ENCODE results near the gene CEBPG. TPM values are rescaled to one million over a fixed set of nuclear protein-coding genes. Genes with fewer than 3 reads are reported as not detected.

The CEBPG gene
- total and polyA plus RNA-seq, 4 donors: 8.6 to 32.2 (median 26.1) TPM

- ATAC-seq (ENCODE audit: low FRiP score) (no peak), DNase-seq (peak; percentile 50 to 74)
- H3K4me3 ChIP-seq (ENCODE audit: low read length in 2 of 2): no peak overlapping the region
- H3K27me3 ChIP-seq (ENCODE audit: control insufficient read depth in 1 of 2, insufficient read depth in 2 of 2, low read length in 1 of 2): no peaks in the 10 kb centered on the region
- intact Hi-C loops (cut with DNase I): no loop called here
- no peaks in the 10 kb centered on the region for H3K36me3 ChIP-seq (ENCODE audit: control insufficient read depth in 1 of 2, insufficient read depth in 2 of 2, low read length in 1 of 2)
- 87 to 92% methylated on average over 24 of the region's 24 CpGs for WGBS, 2 donors
- H3K4me1 ChIP-seq (ENCODE audit: control insufficient read depth in 1 of 2, insufficient read depth in 2 of 2, low read length in 2 of 2): no peaks in the 10 kb centered on the region
- no peaks in the 10 kb centered on the region for H3K9me3 ChIP-seq (ENCODE audit: control insufficient read depth, low read length)
- H3K27ac ChIP-seq (ENCODE audit: low read depth in 1 of 2, low read length in 2 of 2): no peak overlapping the region
Observed at GRCh38 chr19:33400856-33401682, 27.6 kb downstream of the CEBPG start.

GRCh38 chr19:33401683-33402420 lies 28.3 kb downstream of the CEBPG start:
- H3K27me3 ChIP-seq (ENCODE audit: control insufficient read depth in 1 of 2, insufficient read depth in 2 of 2, low read length in 1 of 2): no peaks in the 10 kb centered on the region
- ATAC-seq (ENCODE audit: low FRiP score) (no peak), DNase-seq (peak; percentile 44 to 59)
- no peaks in the 10 kb centered on the region for H3K9me3 ChIP-seq (ENCODE audit: control insufficient read depth, low read length)
- no peak overlapping the region for H3K27ac ChIP-seq (ENCODE audit: low read depth in 1 of 2, low read length in 2 of 2)
- H3K36me3 ChIP-seq (ENCODE audit: control insufficient read depth in 1 of 2, insufficient read depth in 2 of 2, low read length in 1 of 2): no peaks in the 10 kb centered on the region
- intact Hi-C loops (cut with DNase I): no loop called here
- no peaks in the 10 kb centered on the region for H3K4me1 ChIP-seq (ENCODE audit: control insufficient read depth in 1 of 2, insufficient read depth in 2 of 2, low read length in 2 of 2)
- no peak overlapping the region for H3K4me3 ChIP-seq (ENCODE audit: low read length in 2 of 2)
- WGBS, 2 donors: 94% methylated on average over 30 of the region's 30 CpGs

- no peaks in the 10 kb centered on the region for H3K36me3 ChIP-seq (ENCODE audit: control insufficient read depth in 1 of 2, insufficient read depth in 2 of 2, low read length in 1 of 2)
- intact Hi-C loops (cut with DNase I): no loop called here
- no peaks in the 10 kb centered on the region for H3K4me1 ChIP-seq (ENCODE audit: control insufficient read depth in 1 of 2, insufficient read depth in 2 of 2, low read length in 2 of 2)
- WGBS, 2 donors: 85 to 87% methylated on average over 16 to 18 of the region's 18 CpGs
- no peaks in the 10 kb centered on the region for H3K9me3 ChIP-seq (ENCODE audit: control insufficient read depth, low read length)
- no peak overlapping the region for H3K4me3 ChIP-seq (ENCODE audit: low read length in 2 of 2)
- H3K27me3 ChIP-seq (ENCODE audit: control insufficient read depth in 1 of 2, insufficient read depth in 2 of 2, low read length in 1 of 2): no peaks in the 10 kb centered on the region
- DNase-seq (peak; percentile 42 to 70), ATAC-seq (ENCODE audit: low FRiP score) (no peak)
- no peak overlapping the region for H3K27ac ChIP-seq (ENCODE audit: low read depth in 1 of 2, low read length in 2 of 2)
Observed at GRCh38 chr19:33402421-33403220, 29.1 kb downstream of the CEBPG start.

GRCh38 chr19:33403221-33403972 lies 29.9 kb downstream of the CEBPG start:
- Histone ChIP-seq H3K27me3 (ENCODE audit: control insufficient read depth in 1 of 2, insufficient read depth in 2 of 2, low read length in 1 of 2) (no peaks in the 10 kb centered on the region), H3K4me1 (ENCODE audit: control insufficient read depth in 1 of 2, insufficient read depth in 2 of 2, low read length in 2 of 2) (no peaks in the 10 kb centered on the region), H3K27ac (ENCODE audit: low read depth in 1 of 2, low read length in 2 of 2) (no peak overlapping the region), H3K36me3 (ENCODE audit: control insufficient read depth in 1 of 2, insufficient read depth in 2 of 2, low read length in 1 of 2) (no peaks in the 10 kb centered on the region), H3K4me3 (ENCODE audit: low read length in 2 of 2) (no peak overlapping the region), H3K9me3 (ENCODE audit: control insufficient read depth, low read length) (no peaks in the 10 kb centered on the region)
- no peak for ATAC-seq (ENCODE audit: low FRiP score)
- WGBS, 2 donors: 82 to 86% methylated on average over 18 of the region's 18 CpGs
- intact Hi-C loops (cut with DNase I): no loop called here
- peak; percentile 37 to 61 for DNase-seq

- no peaks in the 10 kb centered on the region for H3K4me1 ChIP-seq (ENCODE audit: control insufficient read depth in 1 of 2, insufficient read depth in 2 of 2, low read length in 2 of 2)
- H3K36me3 ChIP-seq (ENCODE audit: control insufficient read depth in 1 of 2, insufficient read depth in 2 of 2, low read length in 1 of 2): no peaks in the 10 kb centered on the region
- DNase-seq: no peak
- H3K9me3 ChIP-seq (ENCODE audit: control insufficient read depth, low read length): no peaks in the 10 kb centered on the region
- no peak for ATAC-seq (ENCODE audit: low FRiP score)
- WGBS, 2 donors: 93 to 94% methylated on average over 6 of the region's 6 CpGs
- no peak overlapping the region for H3K4me3 ChIP-seq (ENCODE audit: low read length in 2 of 2)
- no peak overlapping the region for H3K27ac ChIP-seq (ENCODE audit: low read depth in 1 of 2, low read length in 2 of 2)
- no peaks in the 10 kb centered on the region for H3K27me3 ChIP-seq (ENCODE audit: control insufficient read depth in 1 of 2, insufficient read depth in 2 of 2, low read length in 1 of 2)
- intact Hi-C loops (cut with DNase I): no loop called here
Observed at GRCh38 chr19:33403973-33404304, 30.4 kb downstream of the CEBPG start.

GRCh38 chr19:33404506-33405253 lies 31.2 kb downstream of the CEBPG start:
- H3K27ac ChIP-seq (ENCODE audit: low read depth in 1 of 2, low read length in 2 of 2): no peak overlapping the region
- intact Hi-C loops (cut with DNase I): loop anchor here (5.0 kb wide), 2 partner anchors 102 to 262 kb away; partner anchors contain the start of gene CEBPA (in 1 of the 2)

GRCh38 chr19:33405254-33405552 lies 31.7 kb downstream of the CEBPG start:
- H3K27me3 ChIP-seq (ENCODE audit: control insufficient read depth in 1 of 2, insufficient read depth in 2 of 2, low read length in 1 of 2): no peaks in the 10 kb centered on the region
- WGBS, 2 donors: 80 to 86% methylated on average over 8 of the region's 8 CpGs
- H3K9me3 ChIP-seq (ENCODE audit: control insufficient read depth, low read length): no peaks in the 10 kb centered on the region
- intact Hi-C loops (cut with DNase I): loop anchor here (5.0 kb wide), 2 partner anchors 103 to 263 kb away; partner anchors contain the start of gene CEBPA (in 1 of the 2)
- H3K27ac ChIP-seq (ENCODE audit: low read depth in 1 of 2, low read length in 2 of 2): no peak overlapping the region
- no peaks in the 10 kb centered on the region for H3K36me3 ChIP-seq (ENCODE audit: control insufficient read depth in 1 of 2, insufficient read depth in 2 of 2, low read length in 1 of 2)
- DNase-seq (peak in 1 of 2 donors; percentile 43), ATAC-seq (ENCODE audit: low FRiP score) (peak; percentile 12)
- H3K4me1 ChIP-seq (ENCODE audit: control insufficient read depth in 1 of 2, insufficient read depth in 2 of 2, low read length in 2 of 2): no peaks in the 10 kb centered on the region
- no peak overlapping the region for H3K4me3 ChIP-seq (ENCODE audit: low read length in 2 of 2)

More at GRCh38 chr19:33404506-33405253, 31.2 kb downstream of the CEBPG start:
- Histone ChIP-seq H3K36me3 (ENCODE audit: control insufficient read depth in 1 of 2, insufficient read depth in 2 of 2, low read length in 1 of 2) (no peaks in the 10 kb centered on the region), H3K27me3 (ENCODE audit: control insufficient read depth in 1 of 2, insufficient read depth in 2 of 2, low read length in 1 of 2) (no peaks in the 10 kb centered on the region), H3K4me3 (ENCODE audit: low read length in 2 of 2) (no peak overlapping the region), H3K4me1 (ENCODE audit: control insufficient read depth in 1 of 2, insufficient read depth in 2 of 2, low read length in 2 of 2) (no peaks in the 10 kb centered on the region), H3K9me3 (ENCODE audit: control insufficient read depth, low read length) (no peaks in the 10 kb centered on the region)
- WGBS, 2 donors: 89% methylated on average over 18 of the region's 18 CpGs
- DNase-seq: peak; percentile 50 to 71
- ATAC-seq (ENCODE audit: low FRiP score): no peak

Measured in aorta (tissue), 5 donors.